GM12892 (cell line): ENCODE measurements around the gene PTPRN2.

Experiments
- POLR2A ChIP-seq: IDR thresholded peaks from 2 replicates; pipeline ENCODE4 v1.6.1; 2011; ENCODE audit warnings: low read depth, low read length, control low read depth
- POLR2AphosphoS5 ChIP-seq: IDR thresholded peaks from 2 replicates; pipeline ENCODE4 v1.6.1; 2011; ENCODE audit warnings: low read depth, low read length, control low read depth

DNA sequence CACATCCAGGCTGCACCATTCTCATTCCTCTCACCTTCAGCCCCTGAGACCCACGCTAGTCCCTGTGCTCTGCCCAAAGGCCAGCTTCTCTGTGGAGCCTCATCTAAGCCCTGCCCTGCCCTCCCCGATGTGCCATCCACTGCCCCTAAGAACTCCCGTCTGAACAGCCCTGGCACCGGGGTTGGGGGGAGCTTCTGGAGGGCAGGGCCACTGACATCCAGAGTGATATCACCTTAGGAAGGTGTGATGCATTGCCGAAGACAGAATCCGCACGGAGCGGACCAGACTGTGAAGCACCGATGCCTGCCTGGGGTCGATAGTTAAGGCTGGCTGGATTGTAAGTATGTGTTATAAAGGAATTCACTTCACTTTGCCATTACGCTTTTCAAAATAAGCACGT lies 511.0 kb downstream of the PTPRN2 start:
- TF ChIP-seq POLR2A (no peak), POLR2AphosphoS5 (no peak)
